Measurements from ENCODE around the gene NINL.

- TF ChIP-seq EZH2 (IDR thresholded peaks at IDR 0.05; ENCODE audit: borderline replicate concordance, low read depth, low read length, poor library complexity, severe bottlenecking) (no peak), CTCF (conservative IDR thresholded peaks at IDR 0.05; ENCODE audit: low read depth, low read length) (peak; percentile 59)
These were observed 45.3 kb downstream of the NINL start for GRCh38 chr20:25539742-25540672.

Data from A673 (cell line).